Parathyroid adenoma (tissue), 2 donors: Measurements from ENCODE around the gene KLF3.

Experiments used
- H2AFZ ChIP-seq: fragments of 300-600 bp; sonication (generic); one replicate; pipeline ENCODE4 v1.7.0; 2017; ENCODE audit warnings: antibody characterized with exemption, mild to moderate bottlenecking
- H3K27ac ChIP-seq: fragments of 300-600 bp; sonication (generic); one replicate; pipeline ENCODE4 v1.7.0; 2017
- H3K27me3 ChIP-seq: fragments of 300-600 bp; sonication (generic); one replicate; pipeline ENCODE4 v1.7.0; 2017; ENCODE audit warnings: low read length; ENCODE audit not compliant: control insufficient read depth, insufficient read depth
- H3K36me3 ChIP-seq: fragments of 300-600 bp; sonication (generic); one replicate; pipeline ENCODE4 v1.7.0; 2017; ENCODE audit warnings: low read length; ENCODE audit not compliant: control insufficient read depth, insufficient read depth
- H3K4me1 ChIP-seq: fragments of 300-600 bp; sonication (generic); one replicate; pipeline ENCODE4 v1.7.0; 2017; ENCODE audit warnings: control low read depth
- H3K4me2 ChIP-seq: fragments of 300-600 bp; sonication (generic); one replicate; pipeline ENCODE4 v1.7.0; 2017; ENCODE audit warnings: low read length
- H3K4me3 ChIP-seq: fragments of 300-600 bp; sonication (generic); one replicate; pipeline ENCODE4 v1.7.0; 2017; ENCODE audit warnings: low read depth, low read length
- H3K79me2 ChIP-seq: fragments of 300-600 bp; sonication (generic); one replicate; pipeline ENCODE4 v1.7.0; 2017; ENCODE audit warnings: control low read depth
- H3K9ac ChIP-seq: fragments of 300-600 bp; sonication (generic); one replicate; pipeline ENCODE4 v1.7.0; 2017; ENCODE audit warnings: mild to moderate bottlenecking
- H3K9me3 ChIP-seq: fragments of 300-600 bp; sonication (generic); one replicate; pipeline ENCODE4 v1.7.0; 2017; ENCODE audit warnings: low read length; ENCODE audit not compliant: control insufficient read depth
- CTCF ChIP-seq: fragments of 300-600 bp; sonication (generic); IDR thresholded peaks from one replicate; pipeline ENCODE4 v1.7.0; 2017; ENCODE audit warnings: antibody characterized with exemption, mild to moderate bottlenecking
- donor health status: primary hyperparathyroidism.

Gene KLF3

GRCh38 chr4:38671592-38671940 lies 7.6 kb downstream of the KLF3 start:
- H3K9me3 ChIP-seq = no peaks in the 10 kb centered on the region
- H2AFZ ChIP-seq = no peak overlapping the region
- peak overlapping the region; percentile 56 for H3K4me2 ChIP-seq
- peak overlapping the region; percentile 43 for H3K4me3 ChIP-seq
- H3K4me1 ChIP-seq = peaks cover 35% of the 10 kb centered on the region
- H3K36me3 ChIP-seq = no peaks in the 10 kb centered on the region
- H3K79me2 ChIP-seq = peaks cover 44% of the 10 kb centered on the region
- no peak for TF ChIP-seq CTCF
- H3K9ac ChIP-seq = no peak overlapping the region
- peak overlapping the region; percentile 97 for H3K27ac ChIP-seq
- no peaks in the 10 kb centered on the region for H3K27me3 ChIP-seq

GRCh38 chr4:38672074-38672396 lies 8.0 kb downstream of the KLF3 start:
- no peak for TF ChIP-seq CTCF
- Histone ChIP-seq H3K4me3 (peak overlapping the region; percentile 15), H3K36me3 (no peaks in the 10 kb centered on the region), H3K79me2 (peaks cover 41% of the 10 kb centered on the region), H3K27ac (peak overlapping the region; percentile 97), H3K4me2 (peak overlapping the region; percentile 56), H2AFZ (no peak overlapping the region), H3K9me3 (no peaks in the 10 kb centered on the region), H3K4me1 (peaks cover 35% of the 10 kb centered on the region), H3K27me3 (no peaks in the 10 kb centered on the region), H3K9ac (no peak overlapping the region)

GRCh38 chr4:38672397-38673129 lies 8.6 kb downstream of the KLF3 start:
- no peak for TF ChIP-seq CTCF
- H3K79me2 ChIP-seq = peaks cover 40% of the 10 kb centered on the region
- no peak overlapping the region for H2AFZ ChIP-seq
- H3K27ac ChIP-seq = peak overlapping the region; percentile 97
- peaks cover 37% of the 10 kb centered on the region for H3K4me1 ChIP-seq
- no peak overlapping the region for H3K9ac ChIP-seq
- H3K4me2 ChIP-seq = peak overlapping the region; percentile 56
- no peaks in the 10 kb centered on the region for H3K36me3 ChIP-seq
- H3K4me3 ChIP-seq = peak overlapping the region; percentile 15
- no peaks in the 10 kb centered on the region for H3K27me3 ChIP-seq
- H3K9me3 ChIP-seq = no peaks in the 10 kb centered on the region

- Histone ChIP-seq H3K9me3 (no peaks in the 10 kb centered on the region), H3K9ac (no peak overlapping the region), H2AFZ (no peak overlapping the region), H3K36me3 (no peaks in the 10 kb centered on the region), H3K79me2 (peaks cover 37% of the 10 kb centered on the region), H3K4me2 (peak overlapping the region; percentile 56), H3K27ac (peak overlapping the region; percentile 97), H3K4me3 (peak overlapping the region; percentile 40), H3K4me1 (peaks cover 39% of the 10 kb centered on the region), H3K27me3 (no peaks in the 10 kb centered on the region)
- TF ChIP-seq CTCF = no peak
These were observed 9.4 kb downstream of the KLF3 start for GRCh38 chr4:38673130-38673978.
